GM10266 (cell line): ENCODE measurements around the gene TRIM54.

ENCODE experiments used
- DNase-seq: peaks from one replicate; pipeline ENCODE4 v3.0.0; 2012; ENCODE audit errors: extremely low spot score
- CTCF ChIP-seq: IDR thresholded peaks from 2 replicates; pipeline ENCODE4 v1.5.1; 2012; ENCODE audit warnings: mild to moderate bottlenecking, low read depth; ENCODE audit not compliant: control insufficient read depth, insufficient read depth; ENCODE audit errors: missing control alignments

TRIM54 gene

GRCh38 chr2:27303093-27304025, 21.1 kb downstream of the TRIM54 start:
- TF ChIP-seq CTCF: peak; percentile 86
- DNase-seq: peak; percentile 73

- TF ChIP-seq CTCF: no peak
- no peak for DNase-seq
These were observed 22.4 kb downstream of the TRIM54 start for GRCh38 chr2:27304488-27305240.

- no peak for DNase-seq
- TF ChIP-seq CTCF: no peak
These were observed 23.3 kb downstream of the TRIM54 start for GRCh38 chr2:27305516-27305915.

- no peak for TF ChIP-seq CTCF
- no peak for DNase-seq
These were observed 23.9 kb downstream of the TRIM54 start for GRCh38 chr2:27306136-27306535.

GRCh38 chr2:27306573-27307286, 24.5 kb downstream of the TRIM54 start:
- peak; percentile 51 for DNase-seq
- peak; percentile 24 for TF ChIP-seq CTCF

GRCh38 chr2:27307287-27307544, 25.0 kb downstream of the TRIM54 start:
- no peak for DNase-seq
- TF ChIP-seq CTCF: no peak
